ENCODE data around the gene EEF1AKMT4.

The EEF1AKMT4 gene

DNA sequence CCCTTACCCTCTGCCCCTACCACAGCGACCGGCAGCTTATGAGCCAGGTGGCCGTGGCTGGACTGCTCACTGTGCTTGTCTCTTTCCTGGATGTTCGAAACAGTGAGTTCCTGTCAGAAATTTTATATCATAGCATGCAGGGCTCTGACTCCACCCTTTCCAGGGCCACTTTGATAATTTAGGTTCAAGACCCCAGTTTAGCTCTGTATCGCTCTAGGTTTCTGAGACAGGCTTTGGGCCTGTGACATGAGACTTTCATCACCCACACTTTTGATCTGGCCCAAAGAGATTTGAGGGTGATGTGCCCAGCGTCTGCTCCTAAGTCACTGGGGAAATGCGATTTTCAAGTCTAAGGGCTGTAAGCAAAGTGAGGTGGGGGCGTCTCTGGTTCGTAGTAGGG, 58.4 kb downstream of the EEF1AKMT4 start:
- DNase-seq (ENCODE audit: low read depth): no peak
- TF ChIP-seq, protein P1, sequence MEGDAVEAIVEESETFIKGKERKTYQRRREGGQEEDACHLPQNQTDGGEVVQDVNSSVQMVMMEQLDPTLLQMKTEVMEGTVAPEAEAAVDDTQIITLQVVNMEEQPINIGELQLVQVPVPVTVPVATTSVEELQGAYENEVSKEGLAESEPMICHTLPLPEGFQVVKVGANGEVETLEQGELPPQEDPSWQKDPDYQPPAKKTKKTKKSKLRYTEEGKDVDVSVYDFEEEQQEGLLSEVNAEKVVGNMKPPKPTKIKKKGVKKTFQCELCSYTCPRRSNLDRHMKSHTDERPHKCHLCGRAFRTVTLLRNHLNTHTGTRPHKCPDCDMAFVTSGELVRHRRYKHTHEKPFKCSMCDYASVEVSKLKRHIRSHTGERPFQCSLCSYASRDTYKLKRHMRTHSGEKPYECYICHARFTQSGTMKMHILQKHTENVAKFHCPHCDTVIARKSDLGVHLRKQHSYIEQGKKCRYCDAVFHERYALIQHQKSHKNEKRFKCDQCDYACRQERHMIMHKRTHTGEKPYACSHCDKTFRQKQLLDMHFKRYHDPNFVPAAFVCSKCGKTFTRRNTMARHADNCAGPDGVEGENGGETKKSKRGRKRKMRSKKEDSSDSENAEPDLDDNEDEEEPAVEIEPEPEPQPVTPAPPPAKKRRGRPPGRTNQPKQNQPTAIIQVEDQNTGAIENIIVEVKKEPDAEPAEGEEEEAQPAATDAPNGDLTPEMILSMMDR (conservative IDR thresholded peaks at IDR 0.05; ENCODE audit: control insufficient read depth, insufficient read depth, low read depth, low read length): no peak
- H3K4me3 ChIP-seq (ENCODE audit: control insufficient read depth, low read depth, low read length): no peak overlapping the region

Data from fibroblast of mammary gland (primary cell).